Stomach (tissue), 4 donors: ENCODE data around the gene LY6G5B.

Source experiments
- EP300 ChIP-seq: sonication (generic); formaldehyde crosslinking; IDR thresholded peaks from one replicate; pipeline ENCODE4 v1.6.1; 2017; ENCODE audit warnings: antibody characterized with exemption
- POLR2A ChIP-seq, 4 donors: fragments of 450-650 bp; IDR thresholded peaks; one replicate each; pipeline ENCODE4 v1.6.1; 2016; ENCODE audit warnings: antibody characterized with exemption in 4 of 4, control low read depth in 2 of 4, mild to moderate bottlenecking in 1 of 4, moderate library complexity in 1 of 4
- POLR2AphosphoS5 ChIP-seq, 3 donors: sonication (generic); formaldehyde crosslinking; IDR thresholded peaks; one replicate each; pipeline ENCODE4 v1.6.1; 2016; ENCODE audit warnings: antibody characterized with exemption in 3 of 3
- TF ChIP-seq, protein P1 (sequence below), 7 experiments: fragments of 450-650 bp in 4 of 7; fragments of 200-600 bp in 3 of 7; sonication (generic) in 3 of 7; IDR thresholded peaks; one replicate each; pipeline ENCODE4 v1.5.1; 2016 to 2019; ENCODE audit warnings: antibody characterized with exemption in 7 of 7, control low read depth in 2 of 7, mild to moderate bottlenecking in 1 of 7

DNA sequence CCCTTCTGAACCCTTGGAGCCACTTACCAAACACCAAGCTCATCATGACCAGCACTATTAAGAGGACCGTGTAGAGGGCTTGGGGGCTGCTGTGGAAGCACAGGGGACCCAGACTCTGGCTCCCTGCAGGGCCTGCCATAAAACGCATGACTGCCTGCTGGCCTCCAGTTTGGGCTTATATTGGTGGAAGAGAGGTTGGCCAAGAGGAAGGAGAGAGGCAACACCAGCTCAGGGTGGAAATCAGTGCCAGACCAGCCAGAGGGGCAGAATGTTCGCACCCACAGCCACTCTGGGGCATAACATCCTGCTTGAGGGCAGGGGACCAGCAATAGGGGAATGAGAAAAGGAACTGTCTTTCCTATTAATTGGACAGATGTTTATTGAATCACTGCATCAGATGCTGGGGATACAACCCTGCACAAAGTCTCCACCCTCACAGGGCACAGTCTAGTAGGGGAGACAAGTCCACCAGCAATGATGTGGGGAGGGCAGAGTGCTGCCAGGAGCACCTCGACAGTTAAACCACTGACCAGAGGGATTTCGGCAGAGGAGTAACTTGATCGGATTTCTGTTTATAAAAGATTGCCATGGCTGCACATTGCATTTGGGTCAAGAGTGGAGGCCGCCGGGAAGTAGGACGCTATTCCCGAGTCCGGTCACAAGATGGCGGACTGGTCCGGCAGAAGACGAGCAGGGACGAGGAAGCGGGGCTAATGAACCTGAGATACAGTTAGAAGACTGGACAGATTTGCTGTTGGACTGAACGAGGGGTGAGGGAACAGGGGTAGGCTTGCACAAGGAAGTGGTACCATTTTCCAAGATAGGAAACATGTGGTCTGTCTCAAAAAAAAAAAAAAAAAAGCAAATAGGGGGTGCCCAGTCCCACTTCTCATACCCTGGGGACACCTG, 10.7 kb downstream of the LY6G5B start, which contains the start of gene LY6G5C:
- TF ChIP-seq, protein P1, sequence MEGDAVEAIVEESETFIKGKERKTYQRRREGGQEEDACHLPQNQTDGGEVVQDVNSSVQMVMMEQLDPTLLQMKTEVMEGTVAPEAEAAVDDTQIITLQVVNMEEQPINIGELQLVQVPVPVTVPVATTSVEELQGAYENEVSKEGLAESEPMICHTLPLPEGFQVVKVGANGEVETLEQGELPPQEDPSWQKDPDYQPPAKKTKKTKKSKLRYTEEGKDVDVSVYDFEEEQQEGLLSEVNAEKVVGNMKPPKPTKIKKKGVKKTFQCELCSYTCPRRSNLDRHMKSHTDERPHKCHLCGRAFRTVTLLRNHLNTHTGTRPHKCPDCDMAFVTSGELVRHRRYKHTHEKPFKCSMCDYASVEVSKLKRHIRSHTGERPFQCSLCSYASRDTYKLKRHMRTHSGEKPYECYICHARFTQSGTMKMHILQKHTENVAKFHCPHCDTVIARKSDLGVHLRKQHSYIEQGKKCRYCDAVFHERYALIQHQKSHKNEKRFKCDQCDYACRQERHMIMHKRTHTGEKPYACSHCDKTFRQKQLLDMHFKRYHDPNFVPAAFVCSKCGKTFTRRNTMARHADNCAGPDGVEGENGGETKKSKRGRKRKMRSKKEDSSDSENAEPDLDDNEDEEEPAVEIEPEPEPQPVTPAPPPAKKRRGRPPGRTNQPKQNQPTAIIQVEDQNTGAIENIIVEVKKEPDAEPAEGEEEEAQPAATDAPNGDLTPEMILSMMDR (IDR thresholded peaks at IDR 0.05), result peak in 5 of 7 experiments; percentile 41 to 84 (median 61)
- no peak for TF ChIP-seq POLR2A (IDR thresholded peaks at IDR 0.05)
- no peak for TF ChIP-seq EP300
- TF ChIP-seq POLR2AphosphoS5 (IDR thresholded peaks at IDR 0.05), result peak in 2 of 3 donors; percentile 44 to 87
